HG02970 (cell line): ENCODE measurements around the gene PCK2.

ENCODE experiments used
- ATAC-seq: cut with Tn5 transposase; IDR thresholded peaks from one replicate; pipeline ENCODE4 v1.9.1; 2021; ENCODE audit warnings: mild to moderate bottlenecking, moderate library complexity, moderate number of reproducible peaks; ENCODE audit not compliant: unreplicated experiment, low FRiP score

Gene PCK2

GRCh38 chr14:24060984-24061913 lies 32.9 kb upstream of the PCK2 start:
- ATAC-seq = no peak

GRCh38 chr14:24062216-24062980 lies 31.7 kb upstream of the PCK2 start:
- no peak for ATAC-seq

DNA sequence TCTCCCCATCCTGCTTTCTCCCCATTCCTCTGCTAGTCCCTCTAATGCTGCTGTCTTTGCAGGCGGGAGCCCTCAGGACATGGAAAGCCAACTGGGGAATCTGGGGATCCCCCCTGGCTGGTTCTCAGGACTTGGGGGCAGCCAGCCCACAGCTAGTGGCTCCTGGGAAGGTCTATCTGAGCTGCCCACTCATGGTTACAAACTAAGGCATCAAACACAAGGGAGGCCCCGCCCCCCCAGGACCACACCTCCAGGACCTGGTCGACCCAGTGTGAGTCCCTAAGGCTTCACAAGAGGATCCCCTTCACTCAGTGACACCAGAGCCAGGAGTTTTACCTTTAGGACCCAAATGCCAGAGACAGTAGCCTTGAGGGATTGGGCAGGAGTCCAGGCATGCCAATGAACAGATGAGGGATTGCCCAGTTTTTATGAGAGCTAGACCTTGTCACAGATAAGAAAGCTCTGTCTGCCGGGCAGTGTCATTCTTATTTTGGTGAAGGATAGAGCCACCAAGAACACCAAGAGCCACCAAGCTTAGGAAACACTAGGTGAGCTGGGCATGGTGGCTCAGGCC lies 30.8 kb upstream of the PCK2 start:
- ATAC-seq = no peak

DNA sequence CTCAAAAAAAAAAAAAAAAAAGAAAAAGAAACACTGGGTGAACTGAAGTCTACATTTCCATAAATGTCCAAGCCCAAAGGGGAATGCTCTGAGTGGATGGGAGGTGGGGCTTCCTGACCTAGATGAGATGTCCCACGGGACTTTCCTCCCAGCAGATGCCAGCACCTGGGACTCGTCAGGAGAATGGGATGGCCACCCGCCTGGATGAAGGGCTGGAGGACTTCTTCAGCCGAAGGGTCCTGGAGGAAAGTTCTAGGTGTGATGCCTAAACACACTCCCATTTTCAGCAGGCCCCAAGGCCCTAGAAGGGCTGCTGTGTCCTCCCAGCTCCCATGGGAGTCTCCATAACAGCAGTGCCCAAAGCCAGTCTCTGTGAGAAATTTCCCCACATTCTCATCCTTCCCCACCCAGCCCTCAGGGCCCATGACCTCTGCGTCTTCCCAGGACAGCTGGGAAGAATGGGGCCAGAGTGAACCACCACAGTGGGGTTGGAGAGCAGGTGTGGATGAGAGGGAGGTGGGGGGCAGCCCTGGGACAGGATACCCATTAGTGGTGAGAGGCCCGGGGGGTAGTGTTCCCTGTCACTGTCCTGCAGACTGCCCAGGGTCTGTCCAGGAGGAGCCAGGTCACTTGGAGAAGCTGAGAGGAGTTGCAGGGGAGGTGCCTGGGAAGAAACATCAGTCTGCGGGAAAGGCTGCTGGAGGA lies 29.9 kb upstream of the PCK2 start:
- no peak for ATAC-seq

DNA sequence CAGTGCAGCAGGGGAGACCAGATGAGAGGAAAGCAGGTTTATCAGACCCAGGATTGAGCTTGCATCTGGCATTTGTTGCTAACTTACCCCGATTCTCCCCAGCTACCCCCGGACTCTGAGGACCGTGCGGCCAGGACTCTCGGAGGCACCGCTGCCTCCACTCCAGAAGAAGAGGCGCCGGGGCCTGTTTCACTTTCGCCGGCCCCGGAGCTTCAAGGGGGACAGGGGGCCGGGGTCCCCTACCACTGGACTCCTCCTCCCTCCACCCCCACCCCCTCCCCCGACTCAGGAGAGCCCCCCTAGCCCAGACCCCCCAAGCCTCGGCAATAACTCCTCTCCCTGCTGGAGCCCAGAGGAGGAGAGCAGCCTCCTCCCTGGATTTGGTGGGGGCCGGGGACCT lies 29.3 kb upstream of the PCK2 start:
- ATAC-seq = no peak

DNA sequence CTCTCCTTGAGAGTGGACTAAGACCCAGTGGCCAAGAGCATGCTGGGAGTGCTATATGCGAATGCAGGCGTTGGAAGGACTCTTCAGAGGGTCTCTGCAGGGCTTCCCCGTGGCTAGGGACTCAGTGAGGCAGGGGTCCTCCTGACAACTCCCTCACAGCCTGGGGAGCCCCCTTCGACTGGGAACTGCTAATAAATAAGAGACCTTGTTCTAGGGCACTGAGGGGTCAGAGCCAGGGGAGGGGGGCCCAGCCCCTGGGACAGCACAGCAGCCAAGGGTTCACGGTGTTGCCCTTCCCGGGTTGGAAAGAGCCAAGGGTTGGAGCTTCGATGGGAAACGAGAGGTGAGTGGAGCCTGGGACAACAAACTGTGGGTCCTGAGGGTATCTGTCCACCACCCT lies 28.7 kb upstream of the PCK2 start:
- no peak for ATAC-seq

- ATAC-seq = no peak
These were observed 27.5 kb upstream of the PCK2 start for GRCh38 chr14:24066496-24067132.

- no peak for ATAC-seq
These were observed 26.7 kb upstream of the PCK2 start for GRCh38 chr14:24067133-24068082.

DNA sequence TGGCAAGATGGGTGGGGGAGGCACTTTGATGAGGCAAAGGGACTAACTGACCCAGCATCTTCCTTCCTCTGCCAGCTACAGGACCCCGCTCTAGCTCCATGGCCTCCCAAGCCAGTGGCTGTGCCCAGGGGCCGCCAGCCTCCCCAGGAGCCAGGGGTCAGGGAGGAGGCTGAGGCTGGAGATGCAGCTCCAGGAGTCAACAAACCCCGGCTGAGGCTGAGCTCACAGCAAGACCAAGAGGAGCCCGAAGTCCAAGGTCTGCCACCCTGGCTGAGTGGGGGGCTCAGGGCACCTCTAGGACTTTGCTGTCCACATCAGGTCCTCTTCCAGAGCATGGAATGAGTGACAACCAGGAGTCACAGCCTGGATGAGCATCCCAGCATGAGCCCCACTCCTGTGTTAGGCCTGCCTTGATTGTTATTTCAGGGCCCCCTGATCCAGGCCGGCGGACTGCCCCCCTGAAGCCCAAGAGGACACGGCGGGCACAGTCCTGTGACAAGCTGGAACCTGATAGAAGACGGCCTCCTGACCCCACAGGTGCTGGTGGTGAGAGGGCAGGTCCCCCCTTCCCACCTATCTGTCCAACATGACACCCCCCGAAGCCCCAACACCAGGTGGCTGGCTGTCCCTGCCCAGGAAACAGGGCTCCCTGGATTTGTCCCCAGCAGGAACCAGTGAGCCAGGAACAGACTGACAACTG lies 25.2 kb upstream of the PCK2 start:
- ATAC-seq = no peak

DNA sequence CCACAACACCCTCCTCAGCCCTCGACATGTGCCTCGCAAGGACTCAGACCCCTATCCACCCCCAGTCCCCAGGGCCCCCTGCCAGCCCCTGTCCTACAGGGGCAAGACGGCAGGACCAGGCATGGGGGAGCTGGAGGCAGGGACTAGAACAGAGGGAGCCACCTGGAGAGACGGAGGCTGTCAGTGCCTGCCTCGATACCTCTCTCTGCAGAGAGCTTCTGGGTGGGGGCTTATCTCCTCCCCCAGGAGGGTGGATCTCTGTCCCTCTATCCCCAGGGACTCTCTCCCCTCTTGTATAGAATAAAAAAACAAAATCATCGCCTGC lies 24.7 kb upstream of the PCK2 start:
- ATAC-seq = no peak

DNA sequence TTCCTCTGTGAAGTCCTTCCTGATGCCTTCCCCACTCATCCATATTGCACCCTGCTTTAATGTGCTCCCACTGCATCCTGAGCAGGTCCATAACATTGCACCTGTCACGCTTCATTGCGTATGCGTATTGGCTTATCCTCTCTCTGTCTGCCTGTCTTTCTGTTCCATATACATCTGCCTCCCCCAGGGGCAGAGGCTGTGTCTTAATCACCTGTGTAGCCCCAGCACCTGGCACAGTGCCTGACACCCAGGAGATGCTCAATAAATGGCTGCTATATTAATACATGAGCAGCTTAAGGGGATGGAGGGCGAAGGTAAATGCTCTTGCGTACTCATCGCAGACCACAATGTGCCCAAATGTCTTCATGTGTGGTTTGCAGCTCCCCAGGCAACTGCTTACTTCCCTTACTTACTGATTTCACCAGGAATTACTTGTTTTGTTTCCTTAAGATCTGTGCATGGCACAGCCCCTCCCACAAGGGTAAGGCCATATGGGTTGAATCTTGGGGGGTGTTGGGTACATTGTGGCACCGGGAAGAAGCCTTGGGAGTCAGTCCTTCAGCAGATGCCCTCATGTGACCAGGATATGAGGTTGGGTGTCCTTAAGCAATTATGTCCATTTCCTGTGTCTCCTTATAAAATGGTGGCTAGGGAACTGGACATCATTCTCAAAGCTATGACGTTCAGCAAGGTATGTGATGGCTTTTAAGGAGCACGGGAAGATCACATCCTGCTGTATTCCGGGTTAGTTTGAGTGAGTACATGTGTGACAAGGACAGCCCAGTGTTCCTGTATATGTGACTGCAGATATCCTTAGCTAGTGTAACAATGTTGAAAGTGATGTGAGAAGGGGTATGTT lies 23.6 kb upstream of the PCK2 start:
- ATAC-seq = no peak

DNA sequence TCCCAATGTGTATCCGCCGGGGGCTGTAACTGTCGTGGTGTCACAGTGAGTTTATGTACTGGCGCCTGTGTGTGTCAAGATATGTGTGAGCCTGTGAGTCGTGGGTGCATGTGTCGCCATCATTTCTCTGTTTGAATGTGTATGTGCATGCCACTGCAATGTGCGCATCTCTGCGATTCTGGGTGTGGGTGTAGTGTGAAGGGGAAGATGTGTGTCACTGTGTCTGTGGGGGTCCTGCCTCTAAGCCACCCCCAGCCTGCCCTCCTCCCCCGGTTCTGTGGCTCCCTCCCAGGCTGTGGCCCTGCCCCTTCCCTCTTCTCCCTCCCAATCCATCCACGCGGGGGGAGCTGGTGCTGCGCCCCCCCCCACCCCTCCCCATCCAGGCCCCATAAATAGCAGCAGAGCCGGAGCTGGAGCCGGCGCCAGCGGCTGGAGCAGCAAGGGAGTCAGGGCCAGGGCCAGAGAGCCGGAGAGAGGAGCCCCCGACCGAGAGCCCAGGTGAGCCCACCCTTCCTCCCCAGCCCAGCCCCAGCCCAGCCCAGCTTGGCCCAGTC lies 22.9 kb upstream of the PCK2 start, which contains the start of gene CPNE6:
TSS of gene CPNE6 (plus strand) at position 419 of the 554 bp plus-strand sequence. CDS start 1,375 bp downstream, outside the sequence.
- no peak for ATAC-seq

DNA sequence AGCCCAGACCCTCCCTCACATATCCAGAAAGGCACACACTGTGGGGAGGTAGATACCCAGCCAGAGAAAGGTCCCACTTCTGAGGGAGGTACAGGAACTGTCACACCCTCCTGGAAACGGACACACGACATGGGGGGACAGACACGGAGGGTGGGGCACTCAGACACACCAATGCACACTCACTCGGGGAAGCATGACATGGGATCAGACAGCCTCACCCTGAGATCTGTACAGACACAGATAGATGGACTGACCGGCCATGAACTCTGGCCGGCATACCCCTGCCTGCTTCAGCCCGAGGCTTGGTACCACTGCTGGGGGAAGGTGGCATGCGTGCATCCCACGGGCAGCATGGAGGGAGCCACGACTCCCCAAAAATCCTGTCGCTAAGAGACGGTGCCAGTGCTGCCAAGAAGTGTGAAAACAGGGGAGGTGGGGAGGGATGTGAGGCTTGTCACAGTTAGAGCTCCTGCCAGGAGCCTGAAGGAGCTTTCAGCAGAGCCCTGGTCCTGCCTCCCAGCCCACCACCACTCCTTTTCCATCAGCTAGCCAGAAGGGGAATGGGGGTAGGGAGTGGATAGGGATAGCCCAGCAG lies 22.2 kb upstream of the PCK2 start:
- ATAC-seq = no peak

DNA sequence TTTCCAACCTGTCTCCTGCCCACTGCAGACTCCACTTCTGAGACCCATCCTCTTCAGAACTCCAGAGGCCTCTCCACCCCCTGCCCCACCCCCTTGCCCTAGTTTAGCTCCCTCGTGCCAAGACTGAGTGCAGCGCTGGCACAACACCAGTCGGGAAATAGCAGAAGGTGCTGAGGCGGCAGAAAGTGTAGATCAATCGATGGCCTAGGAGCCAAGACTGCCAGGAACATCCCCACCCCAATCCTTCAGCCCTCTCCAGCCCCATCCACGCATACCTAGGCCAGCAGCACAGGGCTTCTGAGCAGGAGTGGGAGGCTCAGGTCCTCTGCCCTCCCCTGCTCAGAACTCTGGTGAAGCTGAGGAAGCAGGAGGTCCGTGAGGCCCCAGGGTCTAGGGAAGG lies 21.7 kb upstream of the PCK2 start:
- ATAC-seq = no peak

GRCh38 chr14:24072881-24073877 lies 20.9 kb upstream of the PCK2 start:
- ATAC-seq = no peak
